Endothelial cell of umbilical vein (primary cell): ENCODE measurements around the gene SLC25A40.

Experiments
- POLR2AphosphoS5 ChIP-seq: IDR thresholded peaks from 2 replicates; pipeline ENCODE4 v1.6.1; 2012; ENCODE audit warnings: low read depth, mild to moderate bottlenecking, control low read depth, low read length, moderate library complexity; ENCODE audit not compliant: insufficient read depth
- TF ChIP-seq, protein P1 (sequence below), 2 donors: IDR thresholded peaks; 1 replicate in 1 of 2; 2 replicates in 1 of 2; pipeline ENCODE4 v1.5.1; 2011; ENCODE audit warnings: low read length in 2 of 2, mild to moderate bottlenecking in 2 of 2, moderate library complexity in 2 of 2, control low read depth in 1 of 2, inconsistent platforms in 1 of 2, low read depth in 1 of 2; ENCODE audit not compliant: insufficient read depth in 1 of 2; ENCODE audit errors: extremely low read depth in 1 of 2

DNA sequence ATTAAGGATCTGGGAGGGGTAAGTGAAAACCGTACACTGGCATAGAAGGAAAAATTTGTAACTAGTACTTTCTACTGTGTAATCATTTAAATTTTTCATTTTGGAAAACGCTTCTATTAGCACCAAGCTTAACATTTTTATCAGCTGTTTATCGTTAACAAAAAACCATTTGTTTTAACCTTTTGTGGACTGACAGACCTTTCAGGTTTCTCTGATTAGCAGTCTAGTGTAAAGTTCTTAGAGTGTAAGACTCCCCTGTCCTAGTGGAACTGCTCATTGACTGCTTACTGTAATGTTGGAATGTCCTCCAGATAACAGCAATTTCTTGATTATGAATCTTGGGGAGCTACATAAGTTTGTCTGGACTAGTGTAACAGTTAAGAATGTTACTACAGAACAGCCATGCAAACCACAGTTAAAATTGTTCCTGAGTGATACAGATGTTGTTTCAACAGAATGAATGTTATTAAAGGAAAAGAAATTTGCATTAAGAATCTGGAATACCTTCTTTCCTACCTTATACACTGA lies 2.1 kb upstream of the SLC25A40 start:
- TF ChIP-seq, protein P1, sequence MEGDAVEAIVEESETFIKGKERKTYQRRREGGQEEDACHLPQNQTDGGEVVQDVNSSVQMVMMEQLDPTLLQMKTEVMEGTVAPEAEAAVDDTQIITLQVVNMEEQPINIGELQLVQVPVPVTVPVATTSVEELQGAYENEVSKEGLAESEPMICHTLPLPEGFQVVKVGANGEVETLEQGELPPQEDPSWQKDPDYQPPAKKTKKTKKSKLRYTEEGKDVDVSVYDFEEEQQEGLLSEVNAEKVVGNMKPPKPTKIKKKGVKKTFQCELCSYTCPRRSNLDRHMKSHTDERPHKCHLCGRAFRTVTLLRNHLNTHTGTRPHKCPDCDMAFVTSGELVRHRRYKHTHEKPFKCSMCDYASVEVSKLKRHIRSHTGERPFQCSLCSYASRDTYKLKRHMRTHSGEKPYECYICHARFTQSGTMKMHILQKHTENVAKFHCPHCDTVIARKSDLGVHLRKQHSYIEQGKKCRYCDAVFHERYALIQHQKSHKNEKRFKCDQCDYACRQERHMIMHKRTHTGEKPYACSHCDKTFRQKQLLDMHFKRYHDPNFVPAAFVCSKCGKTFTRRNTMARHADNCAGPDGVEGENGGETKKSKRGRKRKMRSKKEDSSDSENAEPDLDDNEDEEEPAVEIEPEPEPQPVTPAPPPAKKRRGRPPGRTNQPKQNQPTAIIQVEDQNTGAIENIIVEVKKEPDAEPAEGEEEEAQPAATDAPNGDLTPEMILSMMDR (IDR thresholded peaks at IDR 0.05; ENCODE audit: extremely low read depth in 1 of 2, insufficient read depth in 1 of 2, low read depth in 1 of 2, low read length in 2 of 2): no peak
- TF ChIP-seq POLR2AphosphoS5: no peak
